ENCODE results near the gene GPR45. TPM values are rescaled to one million over a fixed set of nuclear protein-coding genes. Genes with fewer than 3 reads are reported as not detected.
A peak's percentile ranks its signal among the peaks of the same experiment; 100 is the strongest.

Gene GPR45
- total RNA-seq = not detected
- under 1 TPM in 1 of 8 donors, not detected in 7; 0.13 TPM for polyA plus RNA-seq (ENCODE audit: insufficient read depth in 1 of 8, insufficient read length in 8 of 8, low replicate concordance in 1 of 8)
- long read RNA-seq, donor 1 = 0 reads
- long read RNA-seq, donor 2 = 0 reads
- long read RNA-seq, donor 3 = 0 reads
- long read RNA-seq, donor 4 = 0 reads
- long read RNA-seq, donor 5 = 0 reads
- long read RNA-seq, donor 6 = 0 reads
- long read RNA-seq, donor 7 = 0 reads
- long read RNA-seq, donor 8 = 0 reads
- long read RNA-seq, donor 9 = 0 reads
- long read RNA-seq, donor 10 = 0 reads
- long read RNA-seq, donor 11 = 0 reads

GRCh38 chr2:105241443-105241842 is at the start of gene GPR45:
GPR45 (plus strand) TSS chr2:105241743; CDS start chr2:105241859, 116 bp downstream.
- 77% methylated on average over 8 of the region's 10 CpGs for WGBS (ENCODE audit: insufficient coverage)
- H3K4me3 ChIP-seq (ENCODE audit: low read length) = no peak within 1 kb of the TSS
- no peaks in the 10 kb centered on the region for H3K4me1 ChIP-seq (ENCODE audit: control insufficient read depth, insufficient read depth, low read length)
- H3K27ac ChIP-seq (ENCODE audit: low read length) = no peak within 1 kb of the TSS
- no peak for DNase-seq
- H3K27me3 ChIP-seq (ENCODE audit: control insufficient read depth, insufficient read depth, low read length) = peaks cover 8% of the 10 kb centered on the region
- H3K9me3 ChIP-seq (replicated peaks; ENCODE audit: control insufficient read depth, low read depth, low read length) = no peaks in the 10 kb centered on the region
- H3K36me3 ChIP-seq (ENCODE audit: control insufficient read depth, insufficient read depth, low read length) = no peaks in the 10 kb centered on the region

- Histone ChIP-seq H3K4me1 (ENCODE audit: control insufficient read depth, insufficient read depth, low read length) (no peaks in the 10 kb centered on the region), H3K27me3 (ENCODE audit: control insufficient read depth, insufficient read depth, low read length) (peaks cover 2% of the 10 kb centered on the region), H3K27ac (ENCODE audit: low read length) (no peak overlapping the region), H3K36me3 (ENCODE audit: control insufficient read depth, insufficient read depth, low read length) (no peaks in the 10 kb centered on the region), H3K9me3 (replicated peaks; ENCODE audit: control insufficient read depth, low read depth, low read length) (no peaks in the 10 kb centered on the region), H3K4me3 (ENCODE audit: low read length) (no peak overlapping the region)
- WGBS (ENCODE audit: insufficient coverage) = 43% methylated on average over 9 of the region's 14 CpGs
- DNase-seq = no peak
Observed at GRCh38 chr2:105194022-105194675, 47.4 kb upstream of the GPR45 start.

GRCh38 chr2:105196651-105197050 is 44.9 kb upstream of the GPR45 start:
- no peak for DNase-seq
- Histone ChIP-seq H3K9me3 (replicated peaks; ENCODE audit: control insufficient read depth, low read depth, low read length) (no peaks in the 10 kb centered on the region), H3K4me1 (ENCODE audit: control insufficient read depth, insufficient read depth, low read length) (no peaks in the 10 kb centered on the region), H3K4me3 (ENCODE audit: low read length) (no peak overlapping the region), H3K27me3 (ENCODE audit: control insufficient read depth, insufficient read depth, low read length) (peaks cover 2% of the 10 kb centered on the region), H3K27ac (ENCODE audit: low read length) (no peak overlapping the region), H3K36me3 (ENCODE audit: control insufficient read depth, insufficient read depth, low read length) (no peaks in the 10 kb centered on the region)
- 100% methylated on average over 3 of the region's 4 CpGs for WGBS (ENCODE audit: insufficient coverage)

GRCh38 chr2:105215586-105216192 is 25.9 kb upstream of the GPR45 start:
- H3K9me3 ChIP-seq (replicated peaks; ENCODE audit: control insufficient read depth, low read depth, low read length) = no peaks in the 10 kb centered on the region
- 72% methylated on average over 2 of the region's 5 CpGs for WGBS (ENCODE audit: insufficient coverage)
- no peaks in the 10 kb centered on the region for H3K27me3 ChIP-seq (ENCODE audit: control insufficient read depth, insufficient read depth, low read length)
- no peak overlapping the region for H3K27ac ChIP-seq (ENCODE audit: low read length)
- no peak overlapping the region for H3K4me3 ChIP-seq (ENCODE audit: low read length)
- H3K36me3 ChIP-seq (ENCODE audit: control insufficient read depth, insufficient read depth, low read length) = no peaks in the 10 kb centered on the region
- no peaks in the 10 kb centered on the region for H3K4me1 ChIP-seq (ENCODE audit: control insufficient read depth, insufficient read depth, low read length)
- DNase-seq = no peak

GRCh38 chr2:105220604-105221003 is 20.9 kb upstream of the GPR45 start:
- H3K27me3 ChIP-seq (ENCODE audit: control insufficient read depth, insufficient read depth, low read length) = no peaks in the 10 kb centered on the region
- no peaks in the 10 kb centered on the region for H3K36me3 ChIP-seq (ENCODE audit: control insufficient read depth, insufficient read depth, low read length)
- WGBS (ENCODE audit: insufficient coverage) = no CpG with 5 or more reads among the region's 3 CpGs
- no peak overlapping the region for H3K4me3 ChIP-seq (ENCODE audit: low read length)
- H3K9me3 ChIP-seq (replicated peaks; ENCODE audit: control insufficient read depth, low read depth, low read length) = no peaks in the 10 kb centered on the region
- DNase-seq = no peak
- no peak overlapping the region for H3K27ac ChIP-seq (ENCODE audit: low read length)
- H3K4me1 ChIP-seq (ENCODE audit: control insufficient read depth, insufficient read depth, low read length) = no peaks in the 10 kb centered on the region

GRCh38 chr2:105224444-105224843 is 17.1 kb upstream of the GPR45 start:
- no peak for DNase-seq
- H3K36me3 ChIP-seq (ENCODE audit: control insufficient read depth, insufficient read depth, low read length) = no peaks in the 10 kb centered on the region
- H3K9me3 ChIP-seq (replicated peaks; ENCODE audit: control insufficient read depth, low read depth, low read length) = no peaks in the 10 kb centered on the region
- H3K4me1 ChIP-seq (ENCODE audit: control insufficient read depth, insufficient read depth, low read length) = no peaks in the 10 kb centered on the region
- no peak overlapping the region for H3K4me3 ChIP-seq (ENCODE audit: low read length)
- no peaks in the 10 kb centered on the region for H3K27me3 ChIP-seq (ENCODE audit: control insufficient read depth, insufficient read depth, low read length)
- H3K27ac ChIP-seq (ENCODE audit: low read length) = no peak overlapping the region
- 69% methylated on average over 8 of the region's 9 CpGs for WGBS (ENCODE audit: insufficient coverage)

- 14% methylated on average over 2 of the region's 3 CpGs for WGBS (ENCODE audit: insufficient coverage)
Observed at GRCh38 chr2:105231232-105231619, 10.3 kb upstream of the GPR45 start.

GRCh38 chr2:105235388-105236059 is 6.0 kb upstream of the GPR45 start:
- Histone ChIP-seq H3K36me3 (ENCODE audit: control insufficient read depth, insufficient read depth, low read length) (no peaks in the 10 kb centered on the region), H3K4me1 (ENCODE audit: control insufficient read depth, insufficient read depth, low read length) (no peaks in the 10 kb centered on the region), H3K9me3 (replicated peaks; ENCODE audit: control insufficient read depth, low read depth, low read length) (no peaks in the 10 kb centered on the region), H3K27ac (ENCODE audit: low read length) (no peak overlapping the region), H3K4me3 (ENCODE audit: low read length) (no peak overlapping the region), H3K27me3 (ENCODE audit: control insufficient read depth, insufficient read depth, low read length) (peaks cover 6% of the 10 kb centered on the region)
- DNase-seq = peak; percentile 84
- WGBS (ENCODE audit: insufficient coverage) = 24% methylated on average over 12 of the region's 12 CpGs

More at GRCh38 chr2:105231232-105231619, 10.3 kb upstream of the GPR45 start:
- no peak for DNase-seq
- H3K27ac ChIP-seq (ENCODE audit: low read length) = no peak overlapping the region
- H3K36me3 ChIP-seq (ENCODE audit: control insufficient read depth, insufficient read depth, low read length) = no peaks in the 10 kb centered on the region
- no peaks in the 10 kb centered on the region for H3K27me3 ChIP-seq (ENCODE audit: control insufficient read depth, insufficient read depth, low read length)
- H3K9me3 ChIP-seq (replicated peaks; ENCODE audit: control insufficient read depth, low read depth, low read length) = no peaks in the 10 kb centered on the region
- H3K4me1 ChIP-seq (ENCODE audit: control insufficient read depth, insufficient read depth, low read length) = no peaks in the 10 kb centered on the region
- no peak overlapping the region for H3K4me3 ChIP-seq (ENCODE audit: low read length)

GRCh38 chr2:105236060-105236424 is 5.5 kb upstream of the GPR45 start:
- WGBS (ENCODE audit: insufficient coverage) = 43% methylated on average over 1 of the region's 5 CpGs
- H3K4me1 ChIP-seq (ENCODE audit: control insufficient read depth, insufficient read depth, low read length) = no peaks in the 10 kb centered on the region

More at GRCh38 chr2:105236060-105236424, 5.5 kb upstream of the GPR45 start:
- Histone ChIP-seq H3K4me3 (ENCODE audit: low read length) (no peak overlapping the region), H3K27ac (ENCODE audit: low read length) (no peak overlapping the region), H3K27me3 (ENCODE audit: control insufficient read depth, insufficient read depth, low read length) (peaks cover 6% of the 10 kb centered on the region), H3K36me3 (ENCODE audit: control insufficient read depth, insufficient read depth, low read length) (no peaks in the 10 kb centered on the region), H3K9me3 (replicated peaks; ENCODE audit: control insufficient read depth, low read depth, low read length) (no peaks in the 10 kb centered on the region)
- no peak for DNase-seq
